HUES48 (cell line): ENCODE measurements around the gene IDH2.
"Not testable (repeated sequence)": the region's sequence is repeated elsewhere in the genome, so short reads cannot be mapped to it uniquely, and the experiment has no call there.

Experiments used
- H3K27ac ChIP-seq: one replicate; pipeline ENCODE4 v1.7.0; 2013; ENCODE audit warnings: low read depth, low read length, inconsistent platforms
- H3K27me3 ChIP-seq: 2 replicates; pipeline ENCODE4 v1.6.1; 2013; ENCODE audit warnings: mild to moderate bottlenecking, low read length; ENCODE audit not compliant: control insufficient read depth, insufficient read depth
- H3K36me3 ChIP-seq: 2 replicates; pipeline ENCODE4 v1.6.1; 2013; ENCODE audit warnings: low read length; ENCODE audit not compliant: control insufficient read depth, insufficient read depth
- H3K4me1 ChIP-seq: 2 replicates; pipeline ENCODE4 v1.6.1; 2013; ENCODE audit warnings: mild to moderate bottlenecking, low read length; ENCODE audit not compliant: control insufficient read depth, insufficient read depth
- H3K4me3 ChIP-seq: 2 replicates; pipeline ENCODE4 v1.5.1; 2013; ENCODE audit warnings: mild to moderate bottlenecking, low read depth, low read length
- H3K9ac ChIP-seq: 2 replicates; pipeline ENCODE4 v1.6.1; 2013; ENCODE audit warnings: mild to moderate bottlenecking, low read depth, low read length, moderate library complexity
- H3K9me3 ChIP-seq: 2 replicates; pipeline ENCODE4 v1.6.1; 2013; ENCODE audit warnings: low read length; ENCODE audit not compliant: control insufficient read depth, insufficient read depth

The IDH2 gene

GRCh38 chr15:90071220-90071807 is 31.0 kb downstream of the IDH2 start:
- Histone ChIP-seq H3K9me3 (no peaks in the 10 kb centered on the region), H3K27ac (no peak overlapping the region), H3K9ac (no peak overlapping the region), H3K36me3 (peaks cover 32% of the 10 kb centered on the region), H3K27me3 (no peaks in the 10 kb centered on the region), H3K4me3 (no peak overlapping the region), H3K4me1 (peaks cover 11% of the 10 kb centered on the region)

- not testable (repeated sequence) for H3K9ac ChIP-seq, H3K27ac ChIP-seq, H3K9me3 ChIP-seq, H3K4me3 ChIP-seq, H3K4me1 ChIP-seq, H3K27me3 ChIP-seq
- H3K36me3 ChIP-seq, result peaks cover 32% of the 10 kb centered on the region
Observed at GRCh38 chr15:90070623-90071022, 31.6 kb downstream of the IDH2 start.

GRCh38 chr15:90067953-90068606 is 34.2 kb downstream of the IDH2 start:
- Histone ChIP-seq H3K9ac (no peak overlapping the region), H3K4me3 (no peak overlapping the region), H3K36me3 (peaks cover 23% of the 10 kb centered on the region; the same call in 1 of the 2 replicates), H3K9me3 (no peaks in the 10 kb centered on the region), H3K27me3 (no peaks in the 10 kb centered on the region), H3K27ac (no peak overlapping the region), H3K4me1 (peaks cover 15% of the 10 kb centered on the region)

- Histone ChIP-seq H3K9me3 (no peaks in the 10 kb centered on the region), H3K4me1 (peaks cover 22% of the 10 kb centered on the region), H3K36me3 (peaks cover 20% of the 10 kb centered on the region; the same call in 1 of the 2 replicates), H3K9ac (no peak overlapping the region), H3K27me3 (no peaks in the 10 kb centered on the region), H3K4me3 (no peak overlapping the region), H3K27ac (no peak overlapping the region)
Observed at GRCh38 chr15:90067181-90067952, 34.9 kb downstream of the IDH2 start.

GRCh38 chr15:90065682-90066049 is 36.6 kb downstream of the IDH2 start:
- no peaks in the 10 kb centered on the region for H3K9me3 ChIP-seq
- no peaks in the 10 kb centered on the region for H3K27me3 ChIP-seq
- H3K9ac ChIP-seq, result no peak overlapping the region
- no peak overlapping the region for H3K27ac ChIP-seq
- peaks cover 18% of the 10 kb centered on the region; the same call in 1 of the 2 replicates for H3K36me3 ChIP-seq
- H3K4me1 ChIP-seq, result peaks cover 34% of the 10 kb centered on the region
- H3K4me3 ChIP-seq, result no peak overlapping the region

GRCh38 chr15:90064911-90065681 is 37.2 kb downstream of the IDH2 start:
- H3K4me3 ChIP-seq, result no peak overlapping the region
- H3K36me3 ChIP-seq, result peaks cover 18% of the 10 kb centered on the region; the same call in 1 of the 2 replicates
- H3K27ac ChIP-seq, result no peak overlapping the region
- no peaks in the 10 kb centered on the region for H3K27me3 ChIP-seq
- H3K9me3 ChIP-seq, result no peaks in the 10 kb centered on the region
- no peak overlapping the region for H3K9ac ChIP-seq
- peaks cover 34% of the 10 kb centered on the region for H3K4me1 ChIP-seq

- Histone ChIP-seq H3K4me3 (no peak overlapping the region), H3K9me3 (no peaks in the 10 kb centered on the region), H3K27me3 (no peaks in the 10 kb centered on the region), H3K36me3 (peaks cover 14% of the 10 kb centered on the region; the same call in 1 of the 2 replicates), H3K9ac (no peak overlapping the region; the same call in 1 of the 2 replicates), H3K27ac (peak overlapping the region; percentile 53), H3K4me1 (peaks cover 44% of the 10 kb centered on the region)
Observed at GRCh38 chr15:90063770-90064247, 38.5 kb downstream of the IDH2 start.

GRCh38 chr15:90062973-90063769 is 39.1 kb downstream of the IDH2 start:
- Histone ChIP-seq H3K4me1 (peaks cover 45% of the 10 kb centered on the region), H3K36me3 (peaks cover 9% of the 10 kb centered on the region; the same call in 1 of the 2 replicates), H3K9ac (peak overlapping the region; percentile 24; the same call in 1 of the 2 replicates), H3K4me3 (no peak overlapping the region), H3K27me3 (no peaks in the 10 kb centered on the region), H3K27ac (peak overlapping the region; percentile 73), H3K9me3 (no peaks in the 10 kb centered on the region)

- peak overlapping the region; percentile 24; the same call in 1 of the 2 replicates for H3K9ac ChIP-seq
- H3K4me3 ChIP-seq, result no peak overlapping the region; the same call in 1 of the 2 replicates
- H3K27me3 ChIP-seq, result no peaks in the 10 kb centered on the region
- peaks cover 45% of the 10 kb centered on the region for H3K4me1 ChIP-seq
- no peaks in the 10 kb centered on the region for H3K9me3 ChIP-seq
- peaks cover 3% of the 10 kb centered on the region; the same call in 1 of the 2 replicates for H3K36me3 ChIP-seq
- peak overlapping the region; percentile 73 for H3K27ac ChIP-seq
Observed at GRCh38 chr15:90062462-90062932, 39.8 kb downstream of the IDH2 start.

- Histone ChIP-seq H3K9ac (0 out of 2 replicates have a peak overlapping the region, but pooled peaks have one; percentile 23), H3K27me3 (no peaks in the 10 kb centered on the region), H3K36me3 (no peaks in the 10 kb centered on the region), H3K4me3 (no peak overlapping the region; the same call in 1 of the 2 replicates), H3K9me3 (no peaks in the 10 kb centered on the region), H3K27ac (peak overlapping the region; percentile 73), H3K4me1 (peaks cover 45% of the 10 kb centered on the region)
Observed at GRCh38 chr15:90062023-90062442, 40.2 kb downstream of the IDH2 start.
